Lower leg skin (tissue), 4 donors: ENCODE results near the gene NTNG1. TPM values are rescaled to one million over a fixed set of nuclear protein-coding genes. Genes with fewer than 3 reads are reported as not detected.
"Not testable (repeated sequence)": the region's sequence is repeated elsewhere in the genome, so short reads cannot be mapped to it uniquely, and the experiment has no call there.

Experiments
- DNase-seq, 2 donors: peaks; one replicate each; pipeline ENCODE4 v3.0.0-alpha.2; 2019; ENCODE audit warnings: low spot score in 2 of 2
- H3K4me3 ChIP-seq: fragments of 200-600 bp; sonication (generic); 2 replicates; pipeline ENCODE4 v1.5.1; 2017; ENCODE audit warnings: mild to moderate bottlenecking, low read depth; ENCODE audit not compliant: poor library complexity, severe bottlenecking
- POLR2A ChIP-seq, 2 donors: fragments of 450-650 bp; IDR thresholded peaks; one replicate each; pipeline ENCODE4 v1.6.1; 2016 to 2017; ENCODE audit warnings: antibody characterized with exemption in 2 of 2, mild to moderate bottlenecking in 1 of 2, moderate library complexity in 1 of 2
- WGBS, 2 donors: methylation state at CpG; one replicate each; pipeline ENCODE4 v1.1.5; 2018; 5-methylcytosine and 5-hydroxymethylcytosine counted together
- intact Hi-C: fragments of 100-400 bp; cut with DNase I; formaldehyde crosslinking; loops from one replicate; pipeline ENCODE4 v1.15.0; 2023; ENCODE audit warnings: low total_unique reads
- total RNA-seq, 4 donors: library from RNA; depleted of rRNA; stranded (reverse); fragments of >200 nt; gene quantifications; one replicate each; pipeline ENCODE4 v1.1.0, GENCODE V29; 2016
- TF ChIP-seq, protein P1 (sequence below), 3 donors: fragments of 450-650 bp; IDR thresholded peaks; one replicate each; pipeline ENCODE4 v1.5.1; 2016; ENCODE audit warnings: antibody characterized with exemption in 3 of 3, mild to moderate bottlenecking in 3 of 3, moderate library complexity in 2 of 3

NTNG1 gene
- total RNA-seq = 1 to 10 TPM; 2.6 to 8.1 (median 3.4) TPM

DNA sequence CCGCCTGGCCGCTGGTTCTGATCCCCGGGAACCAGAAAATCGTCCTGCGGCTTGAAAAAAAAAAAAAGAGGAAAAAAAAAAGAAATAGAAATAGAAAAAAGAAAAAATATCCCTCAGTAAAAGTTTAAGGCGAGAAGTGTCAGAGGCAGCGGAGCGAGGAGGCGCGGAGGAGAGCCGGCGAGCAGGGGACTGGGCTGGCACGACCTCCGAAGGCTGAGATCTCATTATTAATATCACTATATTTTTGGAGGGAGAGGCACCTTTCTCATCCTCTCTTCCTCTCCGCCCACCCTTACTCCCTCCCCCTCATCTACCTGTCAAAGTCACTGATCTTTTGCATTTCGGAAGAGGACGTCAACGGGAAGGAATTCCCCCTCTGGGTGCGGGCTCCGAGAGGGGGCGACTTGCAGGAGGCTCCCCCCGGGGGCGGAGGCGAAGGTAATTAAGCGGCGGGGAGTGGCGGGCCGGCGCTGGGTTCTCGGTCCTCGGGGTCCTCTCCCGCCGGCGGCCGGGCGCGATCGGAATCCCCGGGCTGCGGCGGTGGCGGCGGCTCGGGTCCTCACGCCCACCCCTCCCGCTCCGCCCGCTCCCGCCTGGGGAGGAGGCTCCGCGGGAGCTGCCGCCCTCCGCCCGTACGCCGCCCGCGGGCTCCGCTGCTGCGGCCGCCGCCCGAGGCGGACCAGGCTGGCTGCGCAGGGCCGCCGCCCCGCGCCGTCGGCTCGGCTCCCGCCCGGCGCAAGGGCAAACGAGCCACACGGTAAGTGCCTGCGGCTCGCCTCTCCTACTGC lies at the start of gene NTNG1:
NTNG1 (plus strand) TSS at position 337 of the 788 bp plus-strand sequence.
- peak within 1 kb of the TSS; percentile 37 for H3K4me3 ChIP-seq
- WGBS, 2 donors = 0 to 1% methylated on average over 21 to 41 of the region's 79 CpGs
- DNase-seq = no peak
- intact Hi-C loops = no loop called here
- TF ChIP-seq, protein P1, sequence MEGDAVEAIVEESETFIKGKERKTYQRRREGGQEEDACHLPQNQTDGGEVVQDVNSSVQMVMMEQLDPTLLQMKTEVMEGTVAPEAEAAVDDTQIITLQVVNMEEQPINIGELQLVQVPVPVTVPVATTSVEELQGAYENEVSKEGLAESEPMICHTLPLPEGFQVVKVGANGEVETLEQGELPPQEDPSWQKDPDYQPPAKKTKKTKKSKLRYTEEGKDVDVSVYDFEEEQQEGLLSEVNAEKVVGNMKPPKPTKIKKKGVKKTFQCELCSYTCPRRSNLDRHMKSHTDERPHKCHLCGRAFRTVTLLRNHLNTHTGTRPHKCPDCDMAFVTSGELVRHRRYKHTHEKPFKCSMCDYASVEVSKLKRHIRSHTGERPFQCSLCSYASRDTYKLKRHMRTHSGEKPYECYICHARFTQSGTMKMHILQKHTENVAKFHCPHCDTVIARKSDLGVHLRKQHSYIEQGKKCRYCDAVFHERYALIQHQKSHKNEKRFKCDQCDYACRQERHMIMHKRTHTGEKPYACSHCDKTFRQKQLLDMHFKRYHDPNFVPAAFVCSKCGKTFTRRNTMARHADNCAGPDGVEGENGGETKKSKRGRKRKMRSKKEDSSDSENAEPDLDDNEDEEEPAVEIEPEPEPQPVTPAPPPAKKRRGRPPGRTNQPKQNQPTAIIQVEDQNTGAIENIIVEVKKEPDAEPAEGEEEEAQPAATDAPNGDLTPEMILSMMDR (IDR thresholded peaks at IDR 0.05) = no peak
- TF ChIP-seq POLR2A (IDR thresholded peaks at IDR 0.05) = no peak

DNA sequence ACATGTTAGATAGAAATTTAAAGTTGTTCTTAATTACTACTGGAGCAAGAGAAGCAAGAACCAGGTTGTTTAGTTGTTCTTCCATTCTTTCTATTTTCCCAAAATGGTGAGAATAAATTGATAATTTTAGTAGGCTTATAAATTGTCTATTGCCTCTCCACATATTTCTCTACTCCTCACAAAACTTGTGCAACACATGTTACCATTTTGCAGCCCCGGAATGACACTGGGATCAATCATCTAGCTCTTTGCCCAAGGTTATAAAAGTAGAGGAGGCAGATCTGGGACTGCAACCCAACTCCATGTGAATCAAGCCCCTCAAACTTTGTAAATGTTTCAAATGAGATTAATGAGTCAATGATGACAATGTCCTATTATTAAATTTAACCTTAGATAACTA lies 49.4 kb upstream of the NTNG1 start:
- WGBS, 2 donors = 73 to 78% methylated on average over 1 of the region's 1 CpG
- intact Hi-C loops = no loop called here

DNA sequence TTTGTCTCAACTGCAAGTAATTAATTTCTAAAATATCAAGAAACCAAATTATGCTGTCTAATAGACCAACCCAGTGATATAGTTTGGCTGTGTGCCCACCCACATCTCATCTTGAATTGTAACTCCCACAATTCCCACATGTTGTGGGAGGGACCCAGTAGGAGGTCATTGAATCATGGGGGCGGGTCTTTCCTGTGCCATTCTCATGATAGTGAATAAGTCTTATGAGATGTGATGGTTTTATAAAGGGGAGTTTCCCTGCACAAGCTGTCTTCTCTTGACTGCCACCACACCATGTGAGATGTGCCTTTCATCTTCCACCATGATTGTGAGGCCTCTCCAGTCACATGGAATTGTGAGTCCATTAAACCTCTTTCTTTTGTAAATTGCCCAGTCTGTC lies 47.4 kb upstream of the NTNG1 start:
- intact Hi-C loops, H3K4me3 ChIP-seq, DNase-seq: not testable (repeated sequence)
- WGBS, 2 donors = 84% methylated on average over 1 of the region's 1 CpG

More for the DNA sequence above, 49.4 kb upstream of the NTNG1 start:
- DNase-seq = no peak
- TF ChIP-seq POLR2A (IDR thresholded peaks at IDR 0.05) = no peak
- TF ChIP-seq, protein P1 (IDR thresholded peaks at IDR 0.05) = no peak
- no peak overlapping the region for H3K4me3 ChIP-seq

DNA sequence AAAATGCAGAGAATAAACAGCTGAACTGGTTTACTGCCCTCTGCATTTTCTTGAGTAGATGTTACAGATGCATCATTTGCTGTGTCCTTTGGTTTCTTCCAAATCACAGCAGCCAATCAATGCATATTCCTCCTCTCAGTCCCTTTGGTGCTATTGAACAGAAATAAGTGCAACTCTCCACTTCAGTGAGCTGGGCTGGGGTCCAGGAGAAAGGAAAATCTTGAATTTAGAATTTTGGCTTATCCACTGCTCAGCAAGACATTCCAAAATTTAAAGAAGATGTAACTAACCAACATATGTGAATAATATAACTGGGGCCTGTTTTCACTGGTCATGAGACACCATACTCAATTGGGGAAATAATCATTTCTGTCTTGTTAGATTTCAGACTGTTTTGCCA lies 45.2 kb upstream of the NTNG1 start:
- DNase-seq = no peak
- TF ChIP-seq POLR2A (IDR thresholded peaks at IDR 0.05) = no peak
- TF ChIP-seq, protein P1 (IDR thresholded peaks at IDR 0.05) = no peak
- H3K4me3 ChIP-seq = no peak overlapping the region
- intact Hi-C loops = no loop called here

DNA sequence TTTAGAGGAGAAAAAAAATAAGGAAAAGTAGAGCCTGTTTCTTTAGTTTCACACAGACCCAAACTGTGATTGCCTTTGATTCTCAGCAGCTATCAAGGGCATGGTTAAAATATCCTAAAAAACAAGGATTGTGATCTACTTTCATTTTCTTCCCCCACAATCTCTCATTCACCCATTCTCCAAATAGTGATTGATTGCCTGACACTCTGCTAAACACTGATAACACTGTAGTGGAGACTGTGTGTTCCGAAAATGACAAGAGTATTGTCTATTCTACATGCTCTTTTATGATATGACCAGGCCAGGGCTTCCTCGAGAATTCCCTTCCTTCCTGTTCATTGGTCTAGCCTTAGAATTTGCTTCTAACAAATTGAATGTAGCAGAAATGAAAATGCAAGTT lies 44.1 kb upstream of the NTNG1 start:
- TF ChIP-seq POLR2A (IDR thresholded peaks at IDR 0.05) = no peak
- TF ChIP-seq, protein P1 (IDR thresholded peaks at IDR 0.05) = no peak
- intact Hi-C loops = no loop called here
- WGBS, 2 donors = 56 to 67% methylated on average over 2 of the region's 2 CpGs
- no peak for DNase-seq
- no peak overlapping the region for H3K4me3 ChIP-seq

DNA sequence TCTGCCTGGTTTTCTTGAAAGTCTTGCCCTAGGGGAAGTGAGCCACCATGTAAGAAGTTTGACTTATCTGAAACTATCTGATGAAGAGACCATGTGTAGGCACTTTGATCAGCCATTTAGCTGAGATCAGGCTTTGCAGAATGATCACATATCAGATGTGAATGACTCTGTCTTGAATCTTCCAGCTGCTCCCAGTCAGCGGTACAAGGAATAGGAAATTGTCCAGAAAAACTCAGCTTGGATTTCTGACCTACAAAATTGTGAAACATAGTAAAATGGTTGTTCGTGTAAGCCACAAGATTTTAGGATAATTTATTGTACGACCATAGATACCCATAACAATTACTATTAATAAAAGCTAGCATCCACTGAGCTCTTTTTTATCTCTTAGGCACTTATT lies 41.9 kb upstream of the NTNG1 start:
- no peak for DNase-seq
- no peak for TF ChIP-seq POLR2A (IDR thresholded peaks at IDR 0.05)
- TF ChIP-seq, protein P1 (IDR thresholded peaks at IDR 0.05) = no peak
- intact Hi-C loops = no loop called here
- H3K4me3 ChIP-seq = no peak overlapping the region
- 84 to 87% methylated on average over 3 of the region's 3 CpGs for WGBS, 2 donors
